NCI-H510A treated with DMSO at 0.1 percent for 48 hours (cell line): Measurements from ENCODE around the gene FAM117B.
"Not testable (repeated sequence)": the region's sequence is repeated elsewhere in the genome, so short reads cannot be mapped to it uniquely, and the experiment has no call there.

Experiments used
- DNase-seq: peaks from one replicate; lab custom pipeline; 2025; lab: John Stamatoyannopoulos, UW

FAM117B gene

DNA sequence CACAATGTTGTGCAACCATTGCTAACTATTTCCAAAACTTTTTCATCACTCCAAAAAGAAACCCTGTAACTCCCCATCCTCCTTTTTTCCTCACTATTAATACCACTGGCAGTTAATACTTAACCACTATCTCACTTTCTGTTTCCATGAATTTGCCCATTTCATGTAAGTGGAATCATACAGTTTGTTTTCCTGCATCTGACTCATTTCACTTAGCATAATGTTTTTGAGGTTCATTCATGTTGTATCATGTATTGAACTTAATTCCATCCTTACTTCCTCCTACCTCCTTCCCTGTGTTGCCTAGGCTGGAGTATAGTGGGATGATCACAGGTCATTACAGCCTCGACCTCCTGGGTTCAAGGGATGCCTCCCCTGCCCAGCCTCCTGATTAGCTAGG, 68.3 kb downstream of the FAM117B start:
- no peak for DNase-seq

DNA sequence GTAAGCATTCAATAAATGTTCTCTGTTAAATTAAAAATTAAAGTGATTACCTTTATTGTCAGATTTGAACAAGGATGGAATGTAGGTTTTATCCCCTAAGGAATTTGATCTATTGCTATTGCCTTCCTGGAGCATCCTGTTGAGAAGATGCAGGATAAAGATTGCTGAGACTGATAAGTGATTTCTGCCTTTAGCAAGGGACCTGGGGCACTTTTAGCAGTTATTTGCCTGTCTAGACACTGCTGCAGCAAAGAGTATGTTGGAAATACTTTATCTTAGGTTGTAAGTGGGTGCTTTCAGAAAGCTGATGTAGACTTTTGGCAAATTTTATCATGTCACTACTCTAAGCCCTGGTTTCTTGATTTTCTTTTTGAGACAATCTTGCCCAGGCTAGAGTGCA, 69.5 kb downstream of the FAM117B start:
- DNase-seq = no peak

DNA sequence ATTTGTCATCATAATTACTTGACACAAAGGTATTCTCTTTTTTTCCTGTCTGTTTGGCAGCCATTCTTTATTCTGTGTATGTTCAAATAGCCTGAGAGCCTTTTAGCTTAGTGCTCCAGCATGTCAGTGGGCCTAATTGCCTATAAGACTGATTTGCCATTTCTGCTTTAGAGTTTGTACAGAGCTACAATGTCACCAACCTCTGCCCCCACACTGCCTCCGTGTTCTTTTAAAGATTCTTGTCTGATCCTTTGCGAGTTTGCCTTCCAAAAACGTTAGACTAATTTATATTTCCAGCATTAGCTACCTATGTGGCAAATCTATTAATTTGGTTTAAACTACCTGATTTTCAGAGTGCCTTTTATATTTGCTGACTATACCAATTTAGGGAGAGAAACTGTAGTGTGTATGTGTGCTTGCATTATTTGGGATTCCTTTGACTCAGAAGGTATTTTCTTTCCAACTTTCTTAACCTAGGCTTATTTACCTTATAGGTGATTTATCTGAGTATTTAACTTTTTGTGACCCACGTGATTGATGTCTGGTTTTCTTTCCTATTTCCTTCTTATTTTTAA, 70.8 kb downstream of the FAM117B start:
- no peak for DNase-seq

DNA sequence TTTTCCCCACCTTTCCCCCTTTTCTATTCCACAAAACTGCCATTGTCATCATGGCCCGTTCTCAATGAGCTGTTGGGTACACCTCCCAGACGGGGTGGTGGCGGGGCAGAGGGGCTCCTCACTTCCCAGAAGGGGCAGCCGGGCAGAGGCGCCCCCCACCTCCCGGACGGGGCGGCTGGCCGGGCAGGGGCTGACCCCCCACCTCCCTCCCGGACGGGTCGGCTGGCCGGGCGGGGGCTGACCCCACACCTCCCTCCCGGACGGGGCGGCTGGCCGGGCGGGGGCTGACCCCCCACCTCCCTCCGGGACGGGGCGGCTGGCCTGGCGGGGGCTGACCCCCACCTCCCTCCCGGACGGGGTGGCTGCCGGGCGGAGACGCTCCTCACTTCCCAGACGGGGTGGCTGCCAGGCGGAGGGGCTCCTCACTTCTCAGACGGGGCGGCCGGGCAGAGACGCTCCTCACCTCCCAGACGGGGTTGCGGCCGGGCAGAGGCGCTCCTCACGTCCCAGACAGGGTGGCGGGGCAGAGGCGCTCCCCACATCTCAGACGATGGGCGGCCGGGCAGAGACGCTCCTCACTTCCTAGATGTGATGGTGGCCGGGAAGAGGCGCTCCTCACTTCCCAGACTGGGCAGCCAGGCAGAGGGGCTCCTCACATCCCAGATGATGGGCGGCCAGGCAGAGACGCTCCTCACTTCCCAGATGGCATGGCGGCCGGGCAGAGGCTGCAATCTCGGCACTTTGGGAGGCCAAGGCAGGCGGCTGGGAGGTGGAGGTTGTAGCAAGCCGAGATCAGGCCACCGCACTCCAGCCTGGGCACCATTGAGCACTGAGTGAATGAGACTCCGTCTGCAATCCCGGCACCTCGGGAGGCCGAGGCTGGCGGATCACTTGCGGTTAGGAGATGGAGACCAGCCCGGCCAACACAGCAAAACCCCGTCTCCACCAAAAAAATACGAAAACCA, 80.5 kb downstream of the FAM117B start:
- DNase-seq = not testable (repeated sequence)

DNA sequence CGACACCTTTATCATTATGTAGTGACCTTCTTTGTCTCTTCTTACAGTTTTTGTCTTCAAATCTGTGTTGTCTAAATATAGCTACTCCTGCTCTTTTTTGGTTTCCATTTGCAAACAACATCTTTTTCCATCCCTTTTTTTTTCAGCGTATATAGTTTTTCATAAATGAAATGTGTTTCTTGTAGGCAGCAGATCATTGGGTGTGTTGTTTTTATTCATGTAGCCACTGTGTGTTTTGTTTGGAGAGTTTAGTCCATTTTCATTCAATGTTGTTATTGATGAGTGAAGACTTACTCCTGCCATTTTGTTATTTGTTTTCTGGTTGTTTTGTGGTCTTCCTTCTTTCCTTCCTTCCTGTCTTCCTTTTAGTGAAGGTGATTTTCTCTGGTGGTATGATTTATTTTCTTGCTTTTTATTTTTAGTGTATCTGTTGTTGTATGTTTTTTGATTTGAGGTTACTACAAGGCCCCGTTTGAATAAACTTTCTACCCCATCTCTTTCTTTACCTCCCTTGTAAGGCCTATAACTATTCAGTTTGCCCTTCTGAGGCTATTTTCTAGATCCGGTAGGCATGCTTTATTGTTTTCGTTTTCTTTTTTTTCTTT, 81.4 kb downstream of the FAM117B start:
- no peak for DNase-seq

DNA sequence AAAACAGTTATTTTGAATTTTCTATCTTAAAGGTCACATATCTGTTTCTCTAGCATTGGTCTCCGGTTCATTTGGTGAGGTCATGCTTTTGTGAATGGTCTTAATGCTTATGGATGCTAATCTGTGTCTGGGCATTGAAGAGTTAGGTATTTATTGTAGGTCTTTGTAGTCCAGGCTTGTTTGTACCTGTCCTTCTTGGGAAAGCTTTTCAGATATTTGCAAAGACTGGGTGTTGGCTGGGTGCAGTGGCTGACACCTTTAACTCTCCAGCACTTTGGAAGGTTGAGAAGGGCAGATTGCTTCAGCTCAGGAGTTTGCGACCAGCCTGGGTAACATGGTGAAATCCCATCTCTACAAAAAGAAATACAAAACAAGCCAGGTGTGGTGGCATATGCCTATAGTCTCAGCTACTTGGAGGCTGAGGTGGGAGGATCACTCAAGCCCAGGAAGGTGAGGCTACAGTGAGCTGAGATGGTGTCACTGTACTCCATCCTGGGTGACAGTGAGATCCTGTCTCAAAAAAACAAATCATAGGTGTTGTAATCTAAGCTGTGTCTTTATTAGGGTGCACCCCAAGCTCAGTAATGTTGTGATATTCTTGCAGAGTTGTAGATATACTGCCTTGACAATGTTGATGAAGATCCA, 82.3 kb downstream of the FAM117B start:
- DNase-seq = no peak

DNA sequence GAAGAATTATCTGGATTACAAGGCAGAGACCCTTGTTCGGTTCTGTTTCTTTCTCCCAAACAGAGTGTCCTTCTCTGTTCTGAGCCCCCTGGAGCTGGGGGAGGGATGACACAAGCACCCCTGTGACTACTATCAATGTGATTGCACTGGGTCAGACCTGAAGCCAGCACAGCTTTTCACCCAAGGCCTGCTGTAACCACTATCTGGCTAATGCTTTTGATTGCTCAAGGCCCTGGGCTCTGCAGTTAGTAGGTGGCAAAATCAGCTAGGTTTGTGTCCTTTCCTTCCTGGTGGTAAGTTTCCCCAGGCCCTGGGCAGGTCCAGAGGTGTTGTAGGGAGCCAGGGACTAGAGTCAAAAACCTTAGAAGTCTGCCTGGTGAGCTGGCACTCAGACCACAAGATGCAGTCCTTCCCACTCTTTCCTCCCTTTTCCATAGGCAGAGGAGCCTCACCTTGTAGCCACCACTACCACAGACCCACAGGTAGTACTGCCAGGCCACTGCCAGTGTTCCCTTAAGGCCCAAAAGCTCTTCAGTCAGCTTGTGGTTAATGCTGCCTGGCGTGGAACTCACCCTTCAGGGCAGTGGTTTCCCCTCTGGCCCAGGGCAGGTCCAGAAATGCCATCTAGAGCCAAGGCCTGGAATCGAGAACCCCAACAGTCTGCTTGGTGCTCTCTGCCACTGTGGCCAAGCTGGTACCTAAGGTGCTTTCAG, 83.0 kb downstream of the FAM117B start:
- DNase-seq = no peak

DNA sequence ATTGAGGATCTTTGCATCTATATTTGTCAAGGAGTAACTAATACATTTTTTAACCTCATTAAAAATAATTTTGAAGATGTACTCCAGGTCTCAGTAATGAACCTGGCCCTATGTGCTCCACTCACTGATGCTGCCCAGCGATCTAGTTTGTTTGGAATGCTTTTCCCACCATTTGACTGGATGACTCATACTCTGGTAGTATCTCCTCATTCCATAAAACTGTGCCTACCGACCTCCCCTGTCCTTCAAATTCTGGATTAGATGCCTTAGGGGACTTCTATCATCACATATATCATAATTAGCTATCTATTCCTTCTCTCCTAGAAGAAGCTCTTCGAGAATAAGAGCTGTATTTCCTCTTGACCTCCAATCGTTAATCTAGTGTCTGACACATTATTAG, 83.8 kb downstream of the FAM117B start:
- no peak for DNase-seq

DNA sequence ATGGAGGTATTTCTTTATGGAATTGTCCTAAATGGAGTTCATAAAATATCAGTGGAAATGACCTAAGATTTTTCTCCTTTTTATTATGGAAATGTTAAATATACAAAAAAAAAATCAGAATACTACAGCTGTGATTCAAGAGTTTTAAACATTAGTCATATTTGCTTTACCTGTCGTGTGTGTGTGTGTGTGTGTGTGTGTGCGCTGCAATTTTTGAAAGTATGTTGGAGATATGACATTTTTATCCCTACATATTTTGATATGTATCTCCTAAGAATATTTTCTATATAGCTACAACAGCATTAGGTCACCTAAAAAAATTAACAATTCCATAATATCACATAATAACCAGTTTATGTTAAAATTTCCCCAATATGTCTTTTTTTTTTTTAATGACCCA, 85.5 kb downstream of the FAM117B start:
- no peak for DNase-seq

DNA sequence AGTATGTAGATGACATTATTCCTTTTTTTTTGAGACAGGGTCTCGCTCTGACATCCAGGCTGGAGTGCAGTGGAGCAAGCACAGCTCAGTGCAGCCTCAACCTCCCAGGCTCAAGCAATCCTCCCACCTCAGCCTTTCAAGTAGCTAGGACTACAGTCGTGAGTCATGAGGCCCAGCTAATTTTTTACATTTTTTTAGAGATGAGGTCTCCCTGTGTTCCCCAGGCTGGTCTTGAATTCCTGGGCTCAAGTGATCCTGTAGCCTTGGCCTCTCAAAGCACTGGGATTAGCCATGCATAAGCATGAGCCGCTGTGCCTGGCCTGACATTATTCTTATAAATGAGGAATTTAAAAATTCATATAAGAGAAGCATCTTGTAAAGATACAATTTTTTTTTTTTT, 86.9 kb downstream of the FAM117B start:
- DNase-seq = no peak

DNA sequence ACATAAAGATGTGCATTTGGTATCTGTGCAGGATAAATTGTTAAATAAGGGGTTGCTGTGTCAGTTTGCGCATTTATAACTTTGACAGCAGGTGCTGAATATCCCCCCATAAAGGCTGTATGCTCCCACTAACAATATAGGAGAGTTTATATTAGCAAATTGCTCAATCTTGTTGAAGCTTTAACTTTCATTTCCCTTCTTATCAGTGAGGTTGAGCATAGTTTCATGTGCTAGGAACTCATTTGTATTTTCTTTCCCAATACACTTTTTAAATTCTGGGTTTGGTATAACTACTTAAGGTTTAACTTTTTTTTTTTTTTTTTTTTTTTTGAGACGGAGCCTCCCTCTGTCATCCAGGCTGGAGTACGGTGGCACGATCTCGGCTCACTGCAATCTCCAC, 89.0 kb downstream of the FAM117B start:
- DNase-seq = no peak

DNA sequence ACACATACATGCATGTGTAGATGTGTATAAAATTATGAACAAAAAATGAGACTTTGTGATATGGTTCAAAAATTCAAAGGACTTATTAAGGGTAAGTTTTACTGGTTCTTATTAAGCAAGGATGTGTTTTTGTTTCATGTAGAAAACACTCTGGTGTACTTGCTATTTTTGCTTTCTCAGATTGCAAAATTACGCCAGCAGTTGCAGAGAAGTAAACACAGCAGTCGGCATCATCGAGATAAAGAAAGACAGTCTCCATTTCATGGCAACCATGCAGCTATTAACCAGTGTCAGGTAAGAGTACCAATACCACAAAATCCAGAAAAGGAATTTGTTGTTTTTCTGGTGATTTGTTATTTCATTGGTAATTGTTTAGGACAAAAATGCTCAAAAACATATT, 91.3 kb downstream of the FAM117B start:
- DNase-seq = no peak

DNA sequence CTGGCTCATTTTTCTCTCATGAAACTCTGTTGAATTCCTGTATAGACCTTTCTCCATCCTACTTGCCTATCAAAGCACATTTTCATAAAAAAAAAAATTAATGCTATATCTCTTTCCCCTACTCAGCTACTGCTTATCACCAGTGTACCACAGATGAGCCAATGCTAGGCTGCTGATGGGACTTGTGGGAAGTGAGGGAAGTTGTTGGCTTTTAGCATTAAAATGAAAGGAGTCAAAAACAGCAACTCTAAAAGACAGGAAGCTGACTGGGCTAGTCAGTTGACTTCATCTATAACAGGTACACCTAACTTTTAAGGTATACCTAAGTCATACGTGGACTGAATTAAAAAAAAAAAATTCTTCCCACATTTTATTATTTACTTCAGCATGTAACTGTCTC, 102.1 kb downstream of the FAM117B start:
- DNase-seq = no peak

DNA sequence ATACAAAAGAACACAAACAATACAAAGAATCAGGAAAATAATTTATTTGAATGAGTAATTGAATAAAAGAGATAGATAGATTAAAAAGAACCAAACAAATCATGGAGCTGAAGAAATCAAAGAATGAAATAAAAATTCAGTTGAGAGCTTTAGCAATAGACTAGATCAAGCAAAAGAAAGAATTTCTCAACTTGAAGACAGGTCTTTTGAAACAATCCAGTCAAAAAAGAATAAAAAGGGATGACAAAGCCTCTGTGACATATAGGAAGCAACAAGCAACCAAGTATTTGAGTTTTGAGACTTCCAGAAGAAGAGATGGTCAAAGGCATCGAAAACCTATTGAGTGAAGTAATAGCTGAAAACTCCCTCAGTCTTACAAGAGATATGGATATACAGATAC, 108.8 kb downstream of the FAM117B start:
- DNase-seq = no peak

DNA sequence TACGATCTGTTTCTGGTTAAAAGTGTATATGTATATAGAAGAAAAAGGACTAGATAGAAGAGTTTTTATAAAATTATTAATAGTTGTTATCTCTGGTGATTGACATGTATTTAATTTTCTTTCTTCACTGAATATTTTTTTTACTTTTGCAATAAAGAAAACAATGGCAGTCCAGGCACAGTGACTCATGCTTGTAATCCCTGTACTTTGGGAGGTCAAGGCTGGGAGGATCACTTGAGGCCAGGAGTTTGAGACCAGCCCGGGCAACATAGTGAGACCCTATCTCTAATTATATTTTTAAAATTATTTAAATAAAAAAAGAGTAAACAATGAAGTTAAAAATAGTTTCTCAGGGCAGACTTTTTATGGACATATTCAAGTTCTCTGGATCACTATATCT, 114.7 kb downstream of the FAM117B start:
- DNase-seq = no peak

DNA sequence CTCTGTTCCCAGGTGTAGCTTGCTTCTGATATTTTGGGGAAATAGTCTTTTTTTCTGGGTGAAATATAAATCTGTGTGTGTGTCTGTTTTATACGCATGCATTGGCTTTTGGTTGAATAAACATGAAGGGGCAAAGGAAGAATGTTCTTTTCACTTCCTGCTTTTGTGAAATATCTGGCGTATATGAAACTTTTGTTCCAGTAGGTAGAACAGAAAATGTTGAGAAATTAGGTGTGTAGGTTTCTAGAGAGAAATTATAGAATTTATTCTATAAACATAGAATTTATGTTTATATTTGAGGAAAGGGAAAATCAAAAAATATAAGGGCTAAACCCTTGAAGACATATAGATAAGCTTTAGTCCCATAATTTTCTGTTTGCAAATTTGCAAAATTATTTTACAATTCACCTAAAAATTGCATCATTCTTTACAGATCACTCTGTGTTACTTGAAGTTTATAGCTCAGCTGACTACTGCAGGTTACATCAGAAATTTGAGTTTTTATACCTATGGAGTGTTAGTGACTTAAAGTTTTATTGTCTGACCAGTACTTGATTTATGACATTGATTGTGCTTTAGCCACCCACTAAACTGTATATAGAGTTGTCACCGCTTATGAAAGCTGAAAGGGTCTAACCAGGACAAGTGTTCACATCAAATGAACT, 116.1 kb downstream of the FAM117B start:
- no peak for DNase-seq

DNA sequence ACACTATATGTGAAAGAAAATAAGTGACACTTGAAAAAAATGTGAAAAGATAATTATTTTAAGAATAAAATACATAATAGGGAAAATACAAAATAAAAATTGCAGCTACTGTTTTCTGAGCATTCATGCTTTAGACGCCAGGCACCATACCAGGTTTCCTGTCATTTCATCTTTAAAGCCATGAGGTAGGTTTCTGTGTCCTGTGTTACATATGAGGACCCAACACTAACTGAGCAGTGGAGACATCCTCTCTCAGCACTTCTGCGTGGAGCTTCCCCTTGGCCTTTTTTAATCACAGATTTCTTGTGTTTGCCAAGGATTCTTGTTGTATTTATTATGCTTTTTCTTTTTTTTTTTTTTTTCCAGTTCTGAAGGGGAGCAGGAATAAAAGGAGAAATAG, 117.3 kb downstream of the FAM117B start:
- DNase-seq = no peak

DNA sequence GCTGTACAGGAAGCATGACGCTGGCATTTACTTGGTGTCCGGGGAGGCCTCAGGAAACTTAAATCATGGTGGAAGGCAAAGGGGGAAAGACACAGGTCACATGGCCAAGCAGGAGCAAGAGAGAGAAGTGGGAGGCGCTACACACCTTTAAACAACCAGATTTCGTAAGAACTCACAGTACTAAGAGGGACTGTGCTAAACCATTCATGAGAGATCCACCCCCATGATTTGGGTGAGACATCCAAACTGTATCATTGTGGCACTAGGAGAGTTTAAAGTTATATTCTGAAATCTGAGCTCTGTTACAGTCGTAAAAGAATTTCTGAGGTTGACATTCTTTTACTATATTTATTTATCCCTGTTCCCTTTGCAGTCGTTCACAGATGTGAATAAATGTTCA, 120.2 kb downstream of the FAM117B start:
- DNase-seq = no peak

DNA sequence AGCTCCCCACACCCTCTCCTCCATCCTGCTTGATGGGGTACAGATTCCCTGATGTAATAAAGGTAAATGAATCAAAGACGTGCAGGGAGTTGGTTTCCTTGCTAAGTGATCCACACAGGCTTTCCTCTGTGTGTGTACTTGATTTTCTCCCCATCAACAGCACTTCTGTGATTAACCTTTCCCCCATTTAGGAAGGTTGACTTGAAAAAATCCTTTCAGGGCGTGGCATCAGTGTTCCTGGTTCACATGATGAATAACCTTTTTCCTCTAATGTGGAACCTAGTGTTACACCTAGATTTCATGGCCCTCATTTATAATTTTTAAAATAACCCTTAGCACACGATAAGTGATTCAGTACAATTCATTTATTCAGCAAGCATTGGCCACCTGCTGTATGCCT, 121.8 kb downstream of the FAM117B start:
- no peak for DNase-seq

DNA sequence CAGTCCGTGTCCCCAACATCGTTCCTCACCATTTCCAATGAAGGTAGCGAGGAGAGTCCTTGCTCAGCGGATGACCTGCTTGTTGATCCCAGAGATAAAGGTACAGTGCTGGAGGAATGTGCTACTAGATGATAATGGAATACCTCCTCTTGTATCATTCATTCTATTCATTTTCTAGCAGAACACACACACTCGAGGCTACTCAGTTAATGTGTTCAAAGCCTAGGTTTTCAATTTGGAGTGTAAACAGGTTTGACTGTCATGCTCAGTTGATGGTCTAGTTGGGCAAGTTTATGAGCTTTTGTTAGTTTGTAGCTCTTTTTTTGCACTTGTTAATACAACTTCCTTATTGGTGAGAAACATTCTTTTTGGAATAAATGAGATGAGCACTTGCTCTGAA, 122.6 kb downstream of the FAM117B start:
- no peak for DNase-seq

DNA sequence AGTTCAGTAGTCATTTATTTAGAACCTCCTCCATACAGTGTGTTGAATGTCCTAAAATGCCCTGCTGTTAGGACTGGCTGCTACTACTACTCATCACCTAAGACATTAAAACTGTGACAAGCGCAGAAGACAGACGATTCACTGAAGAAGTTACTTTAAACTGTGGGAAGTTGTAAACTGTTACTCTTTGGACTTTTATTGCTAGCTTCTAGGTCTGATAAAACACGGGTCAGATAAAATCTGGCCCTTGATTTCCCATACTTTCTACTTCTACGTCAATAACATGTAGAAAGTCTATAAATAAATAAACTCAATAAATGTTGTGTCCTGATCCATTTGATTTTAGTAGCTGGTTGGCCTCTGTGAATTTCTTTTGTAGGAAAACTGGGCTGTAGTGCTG, 123.4 kb downstream of the FAM117B start:
- DNase-seq = no peak

DNA sequence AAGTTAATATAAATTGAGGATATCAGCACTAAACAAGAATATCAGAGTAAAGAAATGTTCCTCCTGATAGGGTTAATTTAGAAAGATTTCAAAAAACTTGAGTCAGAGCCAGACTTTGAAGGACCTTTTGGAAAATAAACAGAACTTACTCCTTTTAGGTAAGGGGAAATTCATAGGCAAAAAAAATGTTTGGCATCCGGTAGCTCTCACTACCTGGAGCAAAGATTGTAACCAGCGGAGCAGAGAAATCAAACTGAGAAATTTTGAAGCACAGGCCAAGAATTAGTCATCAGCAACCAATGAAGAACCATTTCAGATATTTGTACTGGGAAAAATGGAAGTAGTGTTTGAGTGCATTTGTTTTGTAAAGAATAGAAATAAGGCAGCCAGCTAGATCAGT, 123.8 kb downstream of the FAM117B start:
- DNase-seq = no peak
